Thyroid gland (tissue), 4 donors: ENCODE results near the gene RGMB.

ENCODE experiments used
- POLR2A ChIP-seq, 2 donors: fragments of 450-650 bp; IDR thresholded peaks; one replicate each; pipeline ENCODE4 v1.6.1; 2017; ENCODE audit warnings: antibody characterized with exemption in 2 of 2, mild to moderate bottlenecking in 2 of 2, moderate library complexity in 1 of 2
- TF ChIP-seq, protein P1 (sequence below), 6 experiments: fragments of 200-600 bp in 3 of 6; fragments of 450-650 bp in 3 of 6; sonication (generic) in 3 of 6; IDR thresholded peaks; one replicate each; pipeline ENCODE4 v1.5.1; 2016 to 2019; ENCODE audit warnings: antibody characterized with exemption in 6 of 6, mild to moderate bottlenecking in 2 of 6, inconsistent platforms in 1 of 6, moderate library complexity in 1 of 6

DNA sequence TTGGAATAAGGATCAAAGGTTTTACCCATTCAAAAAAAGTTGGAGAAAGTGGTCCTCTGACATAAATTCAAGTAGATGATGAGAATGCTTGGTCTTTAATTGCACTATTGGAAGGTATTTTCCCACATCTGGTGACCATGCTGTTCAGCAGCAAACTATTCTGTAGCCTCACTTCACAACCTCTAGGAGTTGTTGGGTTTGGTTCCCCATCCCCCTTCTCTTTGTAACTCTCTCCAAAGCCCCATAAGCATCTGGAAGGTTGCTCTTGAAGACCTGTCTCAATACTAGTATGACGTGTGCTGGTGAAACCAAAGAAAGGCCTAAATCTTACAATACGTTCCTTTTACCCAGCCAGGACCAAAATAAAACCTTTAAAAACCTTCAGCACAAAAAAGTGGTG is 8.5 kb downstream of the RGMB start:
- TF ChIP-seq, protein P1, sequence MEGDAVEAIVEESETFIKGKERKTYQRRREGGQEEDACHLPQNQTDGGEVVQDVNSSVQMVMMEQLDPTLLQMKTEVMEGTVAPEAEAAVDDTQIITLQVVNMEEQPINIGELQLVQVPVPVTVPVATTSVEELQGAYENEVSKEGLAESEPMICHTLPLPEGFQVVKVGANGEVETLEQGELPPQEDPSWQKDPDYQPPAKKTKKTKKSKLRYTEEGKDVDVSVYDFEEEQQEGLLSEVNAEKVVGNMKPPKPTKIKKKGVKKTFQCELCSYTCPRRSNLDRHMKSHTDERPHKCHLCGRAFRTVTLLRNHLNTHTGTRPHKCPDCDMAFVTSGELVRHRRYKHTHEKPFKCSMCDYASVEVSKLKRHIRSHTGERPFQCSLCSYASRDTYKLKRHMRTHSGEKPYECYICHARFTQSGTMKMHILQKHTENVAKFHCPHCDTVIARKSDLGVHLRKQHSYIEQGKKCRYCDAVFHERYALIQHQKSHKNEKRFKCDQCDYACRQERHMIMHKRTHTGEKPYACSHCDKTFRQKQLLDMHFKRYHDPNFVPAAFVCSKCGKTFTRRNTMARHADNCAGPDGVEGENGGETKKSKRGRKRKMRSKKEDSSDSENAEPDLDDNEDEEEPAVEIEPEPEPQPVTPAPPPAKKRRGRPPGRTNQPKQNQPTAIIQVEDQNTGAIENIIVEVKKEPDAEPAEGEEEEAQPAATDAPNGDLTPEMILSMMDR (IDR thresholded peaks at IDR 0.05): no peak
- TF ChIP-seq POLR2A (IDR thresholded peaks at IDR 0.05): no peak
